HG02571 (cell line): Measurements from ENCODE around the gene TMEM121B.

Source experiments
- ATAC-seq: cut with Tn5 transposase; IDR thresholded peaks from one replicate; pipeline ENCODE4 v1.9.1; 2021; ENCODE audit warnings: mild to moderate bottlenecking, moderate library complexity; ENCODE audit not compliant: unreplicated experiment

The TMEM121B gene

GRCh38 chr22:17138513-17138912 lies 17.4 kb upstream of the TMEM121B start:
- no peak for ATAC-seq

- no peak for ATAC-seq
These were observed 16.8 kb upstream of the TMEM121B start for GRCh38 chr22:17137861-17138425.

GRCh38 chr22:17137170-17137569 lies 16.0 kb upstream of the TMEM121B start:
- ATAC-seq, result no peak

- no peak for ATAC-seq
These were observed 14.1 kb upstream of the TMEM121B start for GRCh38 chr22:17135153-17135760.

- no peak for ATAC-seq
These were observed 12.0 kb upstream of the TMEM121B start for GRCh38 chr22:17133137-17133536.

GRCh38 chr22:17132112-17132511 lies 11.0 kb upstream of the TMEM121B start:
- no peak for ATAC-seq

GRCh38 chr22:17131686-17132085 lies 10.5 kb upstream of the TMEM121B start:
- ATAC-seq, result no peak

GRCh38 chr22:17130199-17130598 lies 9.0 kb upstream of the TMEM121B start:
- no peak for ATAC-seq

GRCh38 chr22:17120711-17121232 lies 388 bp downstream of the TMEM121B start:
- no peak for ATAC-seq

- ATAC-seq, result no peak
These were observed 879 bp downstream of the TMEM121B start for GRCh38 chr22:17120281-17120680.

GRCh38 chr22:17119481-17120202 lies 1.5 kb downstream of the TMEM121B start:
- ATAC-seq, result no peak

- ATAC-seq, result no peak
These were observed 2.8 kb downstream of the TMEM121B start for GRCh38 chr22:17118342-17118741.

- no peak for ATAC-seq
These were observed 3.3 kb downstream of the TMEM121B start for GRCh38 chr22:17117890-17118289.

- no peak for ATAC-seq
These were observed 3.8 kb downstream of the TMEM121B start for GRCh38 chr22:17117400-17117799.

- no peak for ATAC-seq
These were observed 4.4 kb downstream of the TMEM121B start for GRCh38 chr22:17116572-17117330.

GRCh38 chr22:17115945-17116565 lies 5.1 kb downstream of the TMEM121B start:
- no peak for ATAC-seq

GRCh38 chr22:17115236-17115635 lies 5.9 kb downstream of the TMEM121B start:
- no peak for ATAC-seq

GRCh38 chr22:17114898-17115235 lies 6.3 kb downstream of the TMEM121B start:
- no peak for ATAC-seq

- ATAC-seq, result no peak
These were observed 6.8 kb downstream of the TMEM121B start for GRCh38 chr22:17114173-17114897.

- no peak for ATAC-seq
These were observed 7.6 kb downstream of the TMEM121B start for GRCh38 chr22:17113600-17113999.
